HuH-7.5 (cell line): ENCODE results near the gene TMEM119.

Experiments
- DNase-seq: peaks from one replicate; pipeline ENCODE4 v3.0.0; 2011; ENCODE audit warnings: low spot score

TMEM119 gene, protein sequence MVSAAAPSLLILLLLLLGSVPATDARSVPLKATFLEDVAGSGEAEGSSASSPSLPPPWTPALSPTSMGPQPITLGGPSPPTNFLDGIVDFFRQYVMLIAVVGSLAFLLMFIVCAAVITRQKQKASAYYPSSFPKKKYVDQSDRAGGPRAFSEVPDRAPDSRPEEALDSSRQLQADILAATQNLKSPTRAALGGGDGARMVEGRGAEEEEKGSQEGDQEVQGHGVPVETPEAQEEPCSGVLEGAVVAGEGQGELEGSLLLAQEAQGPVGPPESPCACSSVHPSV

DNA sequence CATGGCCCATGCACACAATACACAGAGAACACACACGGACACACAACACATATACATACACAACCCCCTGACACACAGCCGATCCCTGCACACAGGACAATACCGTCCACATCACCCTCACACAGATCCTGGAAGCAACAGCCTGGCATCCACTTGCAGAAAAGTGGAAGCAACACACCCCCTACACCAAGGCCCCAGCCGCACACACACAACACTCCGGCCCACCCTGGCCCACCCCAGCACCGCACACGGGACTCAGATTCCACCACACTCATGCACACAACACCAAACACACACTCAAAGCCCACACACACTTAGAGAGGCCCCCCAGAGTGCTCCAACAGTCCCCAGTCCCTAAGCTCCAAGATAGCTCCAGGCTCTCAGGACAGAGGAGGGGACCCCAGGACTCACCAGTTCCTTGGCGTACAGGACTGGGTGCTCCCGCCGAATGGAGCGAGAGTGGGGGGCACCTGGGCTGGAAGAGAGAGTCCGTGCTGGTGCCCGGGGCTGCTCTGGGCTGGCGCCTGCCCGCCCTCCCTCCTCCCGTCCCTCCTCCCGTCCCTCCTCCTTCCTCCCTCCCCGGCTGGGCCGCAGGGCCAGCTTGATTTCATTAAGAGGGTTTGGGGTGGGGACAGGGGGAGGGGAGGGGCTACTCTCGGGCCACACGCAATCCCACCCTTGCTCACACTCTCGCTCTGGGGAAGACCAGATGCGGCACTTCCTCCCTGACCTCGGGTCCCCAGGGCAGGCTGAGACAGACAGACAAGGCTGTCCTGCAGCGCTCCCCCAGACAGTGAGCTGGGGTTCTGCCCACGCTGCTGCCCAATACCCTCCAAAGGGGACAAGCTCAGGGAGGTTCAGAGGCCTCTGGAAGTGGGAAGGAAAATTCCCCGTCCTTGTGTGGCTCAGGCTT, at the start of gene TMEM119:
Gene TMEM119 (minus strand): TSS at position 526 of the 913 bp plus-strand sequence. CDS start 5,701 bp downstream, outside the sequence.
- DNase-seq: no peak

DNA sequence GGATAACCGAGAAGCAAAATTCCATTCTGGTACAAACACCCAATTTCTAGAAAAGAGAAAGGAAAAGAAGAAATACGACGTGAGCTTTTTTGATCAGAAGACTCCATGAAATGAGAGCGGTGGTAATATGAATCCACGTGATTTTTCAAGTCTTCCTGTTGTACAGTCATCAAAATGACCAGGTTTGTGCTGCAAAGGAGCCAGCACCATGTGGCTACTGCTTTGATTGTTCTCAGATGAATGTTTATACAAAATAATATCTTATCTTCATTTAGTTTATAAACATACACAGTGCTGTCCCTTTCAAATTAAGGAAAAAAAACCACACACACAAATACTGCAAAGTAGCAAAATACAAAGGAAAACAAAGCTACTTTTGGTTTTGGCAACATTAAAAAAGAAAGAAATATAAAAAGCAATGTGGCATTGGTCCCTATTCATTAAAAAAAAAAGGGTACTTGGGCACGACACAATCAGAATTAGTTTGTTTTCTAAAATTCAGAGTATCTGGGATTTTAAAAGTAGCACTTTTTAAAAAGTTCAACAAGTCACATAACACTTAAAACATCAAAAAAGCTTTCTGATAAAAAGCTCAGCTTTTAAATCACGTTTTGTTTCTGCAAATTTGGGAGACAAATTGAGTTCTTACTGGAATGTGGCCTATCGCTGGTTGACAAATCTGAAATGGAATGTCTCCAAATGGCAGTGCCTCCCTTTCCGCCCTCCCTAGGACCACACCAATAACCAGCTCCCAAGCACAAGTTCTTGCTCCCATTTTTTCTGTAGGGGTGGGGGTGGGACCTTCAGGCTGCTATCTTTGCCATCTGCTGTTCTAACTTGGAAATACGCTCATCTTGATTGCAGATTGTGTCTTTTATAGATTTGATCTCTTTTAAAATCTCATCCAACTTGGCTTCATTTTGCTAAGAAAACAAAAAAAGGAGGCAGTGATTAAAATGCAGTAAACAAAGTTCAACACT, 49.0 kb upstream of the TMEM119 start:
- DNase-seq: no peak

DNA sequence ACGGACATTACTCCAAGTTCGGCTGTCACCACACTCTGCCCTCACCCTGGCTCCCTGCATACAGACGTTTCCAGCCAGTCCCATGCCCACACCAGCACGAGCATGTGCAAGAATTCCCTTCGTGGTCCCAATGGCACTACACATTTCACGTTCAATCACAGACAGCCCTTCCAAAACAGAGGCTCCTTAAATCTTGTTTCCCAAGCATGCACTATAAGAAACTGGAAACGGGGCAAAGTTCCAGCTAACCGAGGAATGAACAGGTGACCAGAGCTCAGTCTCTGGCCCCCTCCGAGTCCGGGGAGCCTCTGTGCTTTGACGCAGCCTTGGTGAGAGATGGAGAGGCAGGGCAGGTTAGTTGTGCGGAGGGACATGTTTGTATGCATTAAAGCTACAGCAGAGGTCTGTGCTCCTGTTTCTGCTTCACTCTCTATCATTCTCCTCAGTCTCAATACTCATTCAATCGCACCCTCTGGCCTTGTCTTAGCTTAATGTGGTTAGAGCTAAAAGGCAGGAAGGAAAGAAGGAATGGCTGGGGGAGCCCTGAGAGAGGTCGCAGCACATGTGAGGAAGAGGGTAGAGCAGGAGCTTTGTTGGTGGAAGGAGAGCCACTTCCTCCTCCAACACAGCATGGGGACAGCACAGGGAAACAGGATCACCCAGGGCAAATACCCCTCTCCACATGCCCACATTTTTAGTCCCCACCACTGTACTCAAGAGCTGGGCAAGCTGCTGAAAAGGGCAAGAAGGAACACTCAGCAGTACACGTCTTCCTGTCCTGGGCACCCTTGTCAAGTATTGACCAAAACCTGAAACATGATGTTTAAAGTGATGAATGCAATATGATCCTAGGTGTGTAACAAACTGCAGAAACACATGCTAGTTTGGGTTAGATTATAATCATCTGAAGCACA, 48.1 kb upstream of the TMEM119 start:
- DNase-seq: no peak

- DNase-seq: no peak
Observed at GRCh38 chr12:108644811-108645120, 46.9 kb upstream of the TMEM119 start.

GRCh38 chr12:108643941-108644810, 46.3 kb upstream of the TMEM119 start:
- DNase-seq: no peak

- DNase-seq: no peak
Observed at GRCh38 chr12:108642899-108643654, 45.2 kb upstream of the TMEM119 start.

DNA sequence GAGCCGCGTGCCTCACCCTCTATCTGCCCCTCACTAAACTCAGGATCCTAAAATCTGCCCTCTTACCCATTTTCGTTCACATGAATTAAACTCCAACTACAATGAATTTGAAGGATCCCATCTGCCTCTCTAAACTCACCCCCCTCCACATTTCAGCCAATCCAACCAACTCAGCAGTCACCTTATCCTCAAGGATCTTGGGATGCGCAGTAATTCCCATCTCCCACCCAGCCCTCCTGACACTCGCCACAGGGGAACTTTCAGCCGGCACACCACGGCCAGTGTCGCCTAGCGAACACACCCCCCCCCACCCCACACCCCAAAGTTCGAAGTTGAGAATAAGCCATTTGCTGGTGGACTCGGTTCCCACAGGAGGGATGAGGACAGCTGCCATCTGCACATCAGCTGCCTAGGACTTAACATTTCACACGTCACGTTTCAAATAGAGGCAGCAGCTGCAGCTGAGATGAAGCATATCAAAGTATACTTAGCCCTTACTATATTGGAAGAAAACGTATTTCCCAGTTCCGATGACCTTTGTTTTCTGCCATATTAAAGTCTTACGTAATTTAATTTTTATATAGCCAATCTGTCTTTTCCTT, 44.5 kb upstream of the TMEM119 start:
- no peak for DNase-seq

- DNase-seq: no peak
Observed at GRCh38 chr12:108641446-108642268, 43.8 kb upstream of the TMEM119 start.

- DNase-seq: no peak
Observed at GRCh38 chr12:108640802-108641445, 43.0 kb upstream of the TMEM119 start.

DNA sequence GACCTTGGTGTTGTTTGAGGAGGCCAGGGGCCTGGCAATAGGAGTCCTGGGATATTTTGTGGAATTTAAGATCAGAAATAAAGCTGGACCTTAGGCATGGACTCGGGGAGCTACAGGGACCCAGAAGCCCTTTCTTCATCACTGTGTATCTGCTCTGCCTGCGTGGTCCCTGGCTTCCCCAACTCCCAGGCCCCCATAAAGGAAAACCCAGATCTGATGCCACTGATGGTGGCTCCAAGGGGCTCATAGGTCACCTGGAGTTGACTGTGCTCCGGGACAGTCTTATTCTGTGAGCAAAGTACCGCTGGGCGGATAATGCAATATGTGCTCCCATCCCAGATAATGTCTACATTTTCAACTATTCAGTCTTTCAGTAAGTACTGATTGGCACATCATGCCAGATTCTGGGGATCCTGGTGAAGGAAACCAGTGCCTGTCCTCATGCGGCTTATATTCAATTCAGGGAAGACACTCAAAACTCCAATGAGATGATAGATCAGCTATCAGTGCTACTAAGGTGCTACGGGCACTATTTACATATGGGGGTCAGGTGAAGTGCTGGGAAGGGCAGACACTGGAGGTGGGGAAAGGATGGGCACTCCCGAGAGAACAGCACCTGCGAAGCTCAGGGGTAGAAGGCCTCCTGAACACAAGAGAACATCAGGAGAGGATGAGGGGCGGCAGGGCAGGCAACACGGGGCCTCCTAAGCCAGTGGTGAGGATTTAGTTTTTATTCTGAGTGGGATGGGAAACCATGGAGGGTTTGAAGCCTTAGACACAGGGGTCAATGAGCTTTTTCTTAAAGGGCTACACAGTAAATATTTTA, 41.3 kb upstream of the TMEM119 start:
- no peak for DNase-seq

DNA sequence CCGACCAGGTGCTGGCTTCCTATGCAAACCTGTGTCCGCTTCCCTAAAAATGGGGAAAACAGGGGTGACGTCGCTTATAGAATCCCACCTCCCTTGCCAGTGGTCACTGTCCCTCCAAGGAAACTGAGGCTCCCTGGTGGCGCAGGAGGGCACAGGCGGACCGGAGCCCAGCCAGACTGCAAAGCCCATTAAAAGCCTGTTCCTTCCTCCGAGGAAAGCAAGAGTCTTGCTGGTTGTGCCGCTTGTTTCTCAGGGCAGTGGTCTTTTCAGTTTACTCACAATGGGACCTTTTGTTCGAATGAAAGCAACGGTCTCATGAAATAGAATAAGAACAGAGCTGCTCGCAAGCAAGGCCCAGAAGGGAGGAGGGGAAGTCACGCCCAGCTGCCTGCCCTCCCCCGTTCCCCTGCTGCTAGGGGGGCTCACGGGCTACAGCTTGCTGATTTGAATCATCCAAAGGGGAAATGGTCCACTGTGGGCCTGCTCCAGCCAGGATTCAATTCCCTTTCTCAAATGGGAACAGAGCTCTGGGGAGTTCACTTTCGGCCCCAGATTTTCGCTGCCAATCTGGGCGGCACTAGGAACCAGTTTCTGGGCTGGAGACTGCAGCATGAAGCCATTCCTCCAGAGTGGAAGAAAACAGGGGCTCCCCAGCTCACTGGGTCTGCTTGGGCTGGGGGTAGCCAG, 40.4 kb upstream of the TMEM119 start:
- DNase-seq: no peak

- DNase-seq: no peak
Observed at GRCh38 chr12:108637222-108637971, 39.5 kb upstream of the TMEM119 start.

DNA sequence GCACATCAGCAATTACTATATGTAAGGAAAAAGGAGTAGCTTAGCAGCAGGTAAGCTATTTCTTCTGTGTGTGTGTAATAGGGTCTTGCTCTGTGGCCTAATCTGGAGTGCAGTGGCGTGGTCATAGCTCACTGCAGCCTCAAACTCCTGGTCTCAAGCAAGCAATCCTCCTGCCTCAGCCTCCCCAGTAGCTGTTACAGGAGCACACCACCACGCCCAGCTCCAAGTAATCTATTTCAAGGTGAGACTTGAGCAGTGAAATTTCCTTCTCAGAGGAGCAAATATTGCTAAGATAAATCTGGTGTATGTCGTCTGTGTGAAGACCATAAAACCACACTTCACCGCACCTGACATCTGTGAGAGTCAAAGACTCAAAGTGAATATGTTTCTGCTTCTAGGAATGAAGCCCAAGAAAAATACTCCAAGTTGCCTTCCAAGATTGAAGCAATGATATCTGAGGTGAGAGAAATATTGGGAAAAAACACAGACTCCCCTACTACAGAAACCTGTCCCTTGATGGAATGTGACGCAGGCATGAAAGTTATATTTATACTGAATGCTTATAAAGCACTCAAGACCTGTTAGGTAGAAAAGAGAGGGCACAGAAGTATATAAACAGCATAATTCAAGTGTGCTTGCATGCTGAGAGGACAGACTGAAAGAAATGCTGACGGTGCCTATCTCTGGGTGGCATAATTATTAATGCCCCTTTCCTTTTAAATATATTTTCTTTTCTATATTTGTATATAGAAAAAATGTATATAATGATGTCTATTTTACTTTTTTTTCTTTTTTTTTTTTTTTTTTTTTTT, 38.3 kb upstream of the TMEM119 start:
- DNase-seq: no peak

- no peak for DNase-seq
Observed at GRCh38 chr12:108635201-108635996, 37.5 kb upstream of the TMEM119 start.
